GM12892 (cell line): ENCODE measurements around the gene HIPK1.

Source experiments
- POLR2A ChIP-seq: IDR thresholded peaks from 2 replicates; pipeline ENCODE4 v1.6.1; 2011; ENCODE audit warnings: low read depth, low read length, control low read depth
- TAF1 ChIP-seq: IDR thresholded peaks from 2 replicates; pipeline ENCODE4 v1.6.1; 2011; ENCODE audit warnings: low read depth, mild to moderate bottlenecking, control low read depth, low read length, borderline replicate concordance

- TF ChIP-seq TAF1 (no peak), POLR2A (no peak)
Observed at GRCh38 chr1:113890816-113891215, 38.3 kb upstream of the HIPK1 start.
